Neural crest cell (in vitro differentiated cells): Measurements from ENCODE around the gene TPRX1. TPM values are rescaled to one million over a fixed set of nuclear protein-coding genes. Genes with fewer than 3 reads are reported as not detected.

Experiments
- DNase-seq: peaks from one replicate; pipeline ENCODE4 v3.0.0; 2021; ENCODE audit warnings: low read depth, mixed read lengths, low spot score
- H3K27ac Mint-ChIP-seq: one replicate; pipeline ENCODE4 v1.8.0; 2021; ENCODE audit warnings: mild to moderate bottlenecking, mixed read lengths; ENCODE audit not compliant: unreplicated experiment
- H3K27me3 Mint-ChIP-seq: 2 replicates; pipeline ENCODE4 v1.8.0; 2021; ENCODE audit warnings: low read depth, mild to moderate bottlenecking, mixed read lengths
- H3K36me3 Mint-ChIP-seq: 2 replicates; pipeline ENCODE4 v1.8.0; 2021; ENCODE audit warnings: low read depth, mild to moderate bottlenecking, mixed read lengths
- H3K4me1 Mint-ChIP-seq: 2 replicates; pipeline ENCODE4 v1.8.0; 2021; ENCODE audit warnings: mixed read lengths
- H3K4me3 Mint-ChIP-seq: one replicate; pipeline ENCODE4 v1.8.0; 2021; ENCODE audit warnings: mild to moderate bottlenecking, mixed read lengths
- H3K9me3 Mint-ChIP-seq: 2 replicates; pipeline ENCODE4 v1.8.0; 2021; ENCODE audit warnings: mixed read lengths
- CTCF ChIP-seq: fragments of 200-600 bp; sonication (generic); conservative IDR thresholded peaks from 2 replicates; pipeline ENCODE4 v1.5.0; 2021; ENCODE audit warnings: antibody characterized with exemption, mild to moderate bottlenecking
- total RNA-seq: library from RNA; stranded (reverse); gene quantifications from 2 replicates; pipeline ENCODE4 v1.2.1, GENCODE V29; 2021

The TPRX1 gene
- total RNA-seq, 1 donor from 2014 or later: not detected

- Mint-ChIP-seq H3K9me3 (peaks cover 4% of the 10 kb centered on the region), H3K4me3 (no peak overlapping the region), H3K4me1 (no peaks in the 10 kb centered on the region), H3K36me3 (peaks cover 3% of the 10 kb centered on the region), H3K27me3 (peaks cover 11% of the 10 kb centered on the region), H3K27ac (no peak overlapping the region)
- no peak for DNase-seq
- TF ChIP-seq CTCF: no peak
Observed at GRCh38 chr19:47801270-47801669, 3.1 kb downstream of the TPRX1 start.

GRCh38 chr19:47798904-47799266 lies 5.5 kb downstream of the TPRX1 start:
- no peak for DNase-seq
- H3K27ac Mint-ChIP-seq: no peak overlapping the region
- peaks cover 4% of the 10 kb centered on the region for H3K9me3 Mint-ChIP-seq
- H3K36me3 Mint-ChIP-seq: peaks cover 3% of the 10 kb centered on the region
- peaks cover 11% of the 10 kb centered on the region for H3K27me3 Mint-ChIP-seq
- no peak for TF ChIP-seq CTCF
- no peaks in the 10 kb centered on the region for H3K4me1 Mint-ChIP-seq
- H3K4me3 Mint-ChIP-seq: no peak overlapping the region

DNA sequence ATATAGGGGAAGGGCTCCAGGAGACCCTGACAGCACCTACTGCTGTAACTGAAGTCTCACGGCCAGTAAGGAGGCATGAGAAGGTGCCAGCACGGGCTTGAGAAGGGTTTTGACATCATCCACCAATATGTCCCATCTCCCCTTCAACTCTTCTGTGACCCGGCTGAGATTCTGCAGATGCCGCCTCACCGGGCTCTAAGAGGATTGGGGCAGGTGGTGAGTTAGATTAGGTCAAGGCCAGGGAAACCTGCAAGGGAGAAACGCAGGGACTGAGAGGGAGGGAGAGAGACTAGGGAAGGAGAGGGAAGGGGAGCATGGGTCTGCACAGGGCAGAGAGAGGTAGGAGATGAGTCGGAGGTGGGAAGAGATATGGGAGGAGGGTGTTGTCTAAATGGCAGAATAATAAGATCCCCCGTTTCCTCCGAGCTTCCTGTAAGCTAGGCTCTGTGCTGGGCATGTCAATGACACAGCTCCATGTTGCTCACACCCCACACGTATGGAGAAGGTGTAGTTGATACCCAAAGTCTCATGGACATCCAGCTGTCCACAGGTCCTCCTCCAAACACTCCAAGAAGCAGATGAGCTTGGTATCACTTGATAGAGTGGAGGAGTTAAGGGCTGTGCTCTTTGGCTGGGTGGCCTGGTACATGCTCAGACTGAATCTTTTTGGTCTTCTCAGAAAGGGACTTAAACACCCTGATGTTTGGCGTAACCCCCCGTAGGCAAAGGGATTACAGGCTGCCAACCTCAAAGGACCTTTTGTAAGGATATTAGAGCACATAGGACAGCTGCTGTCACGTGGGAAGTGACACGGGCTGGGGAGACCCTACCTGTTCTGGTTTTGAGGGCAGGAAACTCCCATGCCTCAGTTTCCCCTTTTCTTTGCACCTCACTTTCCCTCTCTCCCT lies 6.1 kb downstream of the TPRX1 start:
- Mint-ChIP-seq H3K27me3 (peaks cover 11% of the 10 kb centered on the region), H3K4me3 (no peak overlapping the region), H3K9me3 (peaks cover 4% of the 10 kb centered on the region), H3K4me1 (no peaks in the 10 kb centered on the region), H3K27ac (no peak overlapping the region), H3K36me3 (peaks cover 3% of the 10 kb centered on the region)
- no peak for DNase-seq
- no peak for TF ChIP-seq CTCF

- H3K27ac Mint-ChIP-seq: no peak overlapping the region
- H3K4me3 Mint-ChIP-seq: no peak overlapping the region
- H3K36me3 Mint-ChIP-seq: peaks cover 3% of the 10 kb centered on the region
- H3K4me1 Mint-ChIP-seq: no peaks in the 10 kb centered on the region
- H3K9me3 Mint-ChIP-seq: peaks cover 4% of the 10 kb centered on the region
- TF ChIP-seq CTCF: no peak
- peaks cover 11% of the 10 kb centered on the region for H3K27me3 Mint-ChIP-seq
- DNase-seq: no peak
Observed at GRCh38 chr19:47796785-47797184, 7.6 kb downstream of the TPRX1 start.

DNA sequence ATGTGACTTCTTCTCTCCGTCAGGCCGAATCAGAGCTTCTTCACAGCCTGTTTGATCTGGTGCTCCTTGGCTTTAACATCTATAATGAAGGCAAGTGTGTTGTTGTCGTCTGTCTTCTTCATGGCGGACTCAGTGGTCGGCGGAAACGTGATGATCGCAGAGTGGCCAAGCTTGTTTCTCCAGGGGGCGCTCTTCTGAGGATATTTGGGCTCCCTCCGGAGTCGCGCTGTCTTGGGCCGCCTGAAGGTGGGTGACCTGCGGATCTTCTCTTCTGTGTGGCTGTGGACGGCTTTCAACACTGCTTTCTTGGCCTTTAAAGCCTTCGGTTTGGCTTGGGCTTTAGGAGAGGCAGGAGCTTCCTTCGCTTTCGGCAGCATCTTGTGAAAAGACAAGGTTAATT lies 9.8 kb downstream of the TPRX1 start:
- Mint-ChIP-seq H3K27ac (no peak overlapping the region), H3K36me3 (peaks cover 3% of the 10 kb centered on the region), H3K4me1 (no peaks in the 10 kb centered on the region), H3K27me3 (peaks cover 11% of the 10 kb centered on the region), H3K4me3 (no peak overlapping the region), H3K9me3 (no peaks in the 10 kb centered on the region)
- TF ChIP-seq CTCF: no peak
- no peak for DNase-seq
